Ovary (tissue), 9 donors: ENCODE data around the gene VPS37B. TPM values are rescaled to one million over a fixed set of nuclear protein-coding genes. Genes with fewer than 3 reads are reported as not detected.

Experiments used
- DNase-seq, 5 donors: peaks; one replicate each; pipeline ENCODE4 v3.0.0-alpha.2; 2019 to 2020
- H3K27ac ChIP-seq, 2 donors: fragments of 200-600 bp; one replicate each; pipeline versions ENCODE4 v1.5.1 to v1.8.0; 2019 to 2022
- H3K27me3 ChIP-seq: fragments of 200-600 bp; one replicate; pipeline ENCODE4 v1.8.0; 2022
- H3K36me3 ChIP-seq: fragments of 200-600 bp; sonication (generic); one replicate; pipeline ENCODE4 v1.5.1; 2019
- H3K4me1 ChIP-seq: one replicate; pipeline ENCODE4 v1.8.1; 2013; ENCODE audit warnings: mild to moderate bottlenecking, moderate library complexity; ENCODE audit not compliant: insufficient read depth
- H3K4me3 ChIP-seq: fragments of 200-600 bp; sonication (generic); one replicate; pipeline ENCODE4 v1.5.1; 2017
- H3K9me3 ChIP-seq, 2 donors: fragments of 200-600 bp in 1 of 2; sonication (generic) in 1 of 2; one replicate each; pipeline versions ENCODE4 v1.5.1 to v1.8.1; 2013 to 2019; ENCODE audit warnings: mild to moderate bottlenecking in 1 of 2, moderate library complexity in 1 of 2
- EP300 ChIP-seq: sonication (generic); formaldehyde crosslinking; IDR thresholded peaks from one replicate; pipeline ENCODE4 v1.6.1; 2017; ENCODE audit warnings: antibody characterized with exemption
- POLR2A ChIP-seq: fragments of 450-650 bp; IDR thresholded peaks from one replicate; pipeline ENCODE4 v1.6.1; 2017; ENCODE audit warnings: antibody characterized with exemption, mild to moderate bottlenecking, moderate library complexity
- WGBS, 3 donors: extraction: QIAGEN DNeasy Blood & Tissue Kit in 1 of 3; methylation state at CpG; one replicate each; pipeline versions ENCODE4 v1.1.5 to v1.1.7; 2013 to 2017; 5-methylcytosine and 5-hydroxymethylcytosine counted together
- intact Hi-C, 4 donors: fragments of 100-400 bp; cut with DNase I; formaldehyde crosslinking; loops; one replicate each; pipeline versions ENCODE4 v1.11.0 to v1.15.1; 2022 to 2023
- polyA plus RNA-seq, 2 donors: library from polyadenylated mRNA; stranded (reverse); fragments of 200-250 nt in 1 of 2; fragments of 350-450 nt in 1 of 2; fragmentation: Illumina TruSeq in 1 of 2; extraction: RNeasy Lipid Tissue Mini Kit (QIAGEN cat#74804) in 1 of 2; gene quantifications; one replicate each; pipeline ENCODE4 v1.2.3, GENCODE V29; 2013 to 2014
- total RNA-seq, 7 donors: library from RNA; depleted of rRNA in 2 of 7; stranded (reverse); fragments of >200 nt in 2 of 7; fragmentation: NEBNext Ultra II Directional in 3 of 7; extraction: Animal tissue kit (Norgen Biotek cat#: 25700) in 3 of 7; gene quantifications; one replicate each; pipeline versions ENCODE4 v1.1.0 to v1.2.4, GENCODE V29; 2016 to 2023
- TF ChIP-seq, protein P1 (sequence below), 3 donors: fragments of 450-650 bp in 2 of 3; fragments of 200-600 bp in 1 of 3; IDR thresholded peaks; one replicate each; pipeline versions ENCODE4 v1.5.1 to v1.8.0; 2016 to 2022; ENCODE audit warnings: antibody characterized with exemption in 3 of 3, mild to moderate bottlenecking in 1 of 3
- donor health status: DM: no; HTN: no; CAD: no; lungs with moderate emphysema.
- donor health status: DM: no; HTN: no; CAD: no.
- donor health status: Bipolar disorder and iron deficiency.
- donor health status: DM: yes; HTN: yes; CAD: no.
- donor health status: DM: no; HTN: no; CAD: no.
- donor health status: DM: yes; HTN: yes; CAD: no.

VPS37B gene
- total and polyA plus RNA-seq, 9 donors: 9.5 to 44.3 (median 12.1) TPM

DNA sequence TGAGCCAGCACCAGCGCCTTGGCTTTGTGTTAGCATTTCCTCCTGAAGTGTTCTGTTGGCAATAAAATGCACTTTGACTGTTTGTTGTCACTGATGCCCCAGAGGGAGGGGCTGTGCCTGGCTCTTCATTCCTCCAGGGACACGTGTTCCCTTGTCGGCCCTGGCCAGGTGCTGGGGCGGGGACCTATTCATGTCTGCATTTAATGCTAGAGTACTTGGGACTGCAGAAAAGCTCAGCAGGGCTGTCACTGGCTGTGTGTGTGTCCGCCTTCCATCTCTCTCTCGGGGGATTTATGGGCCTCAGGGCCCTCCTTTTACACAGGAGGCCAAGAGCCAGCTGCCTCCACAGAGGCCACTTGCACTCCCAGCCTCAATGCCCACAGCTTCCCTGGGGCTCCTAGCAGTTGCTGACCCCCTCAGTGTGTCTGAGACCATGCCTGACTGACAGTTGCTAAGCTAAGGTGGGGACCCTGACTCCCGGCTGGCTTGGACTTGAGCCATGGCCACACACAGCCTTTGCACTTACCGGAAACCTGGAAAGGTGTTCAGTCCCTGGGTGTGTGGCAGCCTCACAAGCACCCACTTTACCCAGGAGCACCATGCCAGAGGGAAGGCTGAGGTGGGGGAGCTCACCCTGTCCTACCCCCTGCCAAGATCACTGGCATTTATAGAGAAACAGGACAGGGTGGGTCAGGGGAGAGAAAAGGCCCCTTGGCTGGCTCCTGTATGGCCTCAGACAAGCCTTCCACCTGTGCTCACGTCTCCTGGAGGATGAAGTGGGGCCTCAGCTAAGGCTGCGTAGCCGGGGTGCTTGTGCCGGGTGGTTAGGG, 32.8 kb downstream of the VPS37B start:
- no peak overlapping the region for H3K4me3 ChIP-seq
- intact Hi-C loops: loop anchor here (5.0 to 10.0 kb wide), 5 partner anchors 84 to 382 kb away; partner anchors contain the start of genes MPHOSPH9 (in 1 of the 4) and MTRFR (in 1 of the 4)
- peaks cover 5% of the 10 kb centered on the region for H3K4me1 ChIP-seq

GRCh38 chr12:122862110-122862634, 33.8 kb downstream of the VPS37B start:
- Histone ChIP-seq H3K9me3 (no peaks in the 10 kb centered on the region), H3K27ac (peak overlapping the region; percentile 16 to 71), H3K36me3 (no peaks in the 10 kb centered on the region), H3K4me3 (no peak overlapping the region), H3K4me1 (peaks cover 2% of the 10 kb centered on the region), H3K27me3 (no peaks in the 10 kb centered on the region)
- intact Hi-C loops: loop anchor here (5.0 to 10.0 kb wide), 5 partner anchors 85 to 383 kb away; partner anchors contain the start of genes MPHOSPH9 (in 1 of the 4) and MTRFR (in 1 of the 4)
- TF ChIP-seq, protein P1, sequence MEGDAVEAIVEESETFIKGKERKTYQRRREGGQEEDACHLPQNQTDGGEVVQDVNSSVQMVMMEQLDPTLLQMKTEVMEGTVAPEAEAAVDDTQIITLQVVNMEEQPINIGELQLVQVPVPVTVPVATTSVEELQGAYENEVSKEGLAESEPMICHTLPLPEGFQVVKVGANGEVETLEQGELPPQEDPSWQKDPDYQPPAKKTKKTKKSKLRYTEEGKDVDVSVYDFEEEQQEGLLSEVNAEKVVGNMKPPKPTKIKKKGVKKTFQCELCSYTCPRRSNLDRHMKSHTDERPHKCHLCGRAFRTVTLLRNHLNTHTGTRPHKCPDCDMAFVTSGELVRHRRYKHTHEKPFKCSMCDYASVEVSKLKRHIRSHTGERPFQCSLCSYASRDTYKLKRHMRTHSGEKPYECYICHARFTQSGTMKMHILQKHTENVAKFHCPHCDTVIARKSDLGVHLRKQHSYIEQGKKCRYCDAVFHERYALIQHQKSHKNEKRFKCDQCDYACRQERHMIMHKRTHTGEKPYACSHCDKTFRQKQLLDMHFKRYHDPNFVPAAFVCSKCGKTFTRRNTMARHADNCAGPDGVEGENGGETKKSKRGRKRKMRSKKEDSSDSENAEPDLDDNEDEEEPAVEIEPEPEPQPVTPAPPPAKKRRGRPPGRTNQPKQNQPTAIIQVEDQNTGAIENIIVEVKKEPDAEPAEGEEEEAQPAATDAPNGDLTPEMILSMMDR (IDR thresholded peaks at IDR 0.05): no peak
- TF ChIP-seq POLR2A (no peak), EP300 (no peak)
- 42 to 50% (median 44%) methylated on average over 18 to 20 of the region's 20 CpGs for WGBS, 3 donors
- peak in 3 of 5 donors; percentile 25 to 42 (median 27) for DNase-seq

More for the DNA sequence above, 32.8 kb downstream of the VPS37B start:
- Histone ChIP-seq H3K9me3 (no peaks in the 10 kb centered on the region), H3K36me3 (no peaks in the 10 kb centered on the region), H3K27me3 (no peaks in the 10 kb centered on the region), H3K27ac (peak overlapping the region; percentile 29 to 30)
- WGBS, 3 donors: 64 to 73% (median 65%) methylated on average over 11 to 12 of the region's 12 CpGs
- DNase-seq: peak in 3 of 5 donors; percentile 26 to 36 (median 32)
- no peak for TF ChIP-seq POLR2A
- no peak for TF ChIP-seq EP300
- TF ChIP-seq, protein P1 (IDR thresholded peaks at IDR 0.05): no peak

DNA sequence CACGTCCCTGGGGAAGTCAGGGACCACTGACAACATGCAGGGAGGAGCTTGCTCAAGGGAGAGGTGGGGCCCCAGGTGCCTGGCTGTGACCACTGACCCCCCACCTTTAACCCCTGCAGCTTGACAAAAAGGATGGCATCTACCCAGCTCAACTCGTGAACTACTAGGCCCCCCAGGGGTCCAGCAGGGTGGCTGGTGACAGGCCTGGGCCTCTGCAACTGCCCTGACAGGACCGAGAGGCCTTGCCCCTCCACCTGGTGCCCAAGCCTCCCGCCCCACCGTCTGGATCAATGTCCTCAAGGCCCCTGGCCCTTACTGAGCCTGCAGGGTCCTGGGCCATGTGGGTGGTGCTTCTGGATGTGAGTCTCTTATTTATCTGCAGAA, 34.3 kb downstream of the VPS37B start:
- intact Hi-C loops: loop anchor here (2.0 to 10.0 kb wide), 6 partner anchors 86 to 383 kb away; partner anchors contain the start of genes MPHOSPH9 (in 1 of the 4) and MTRFR (in 1 of the 4)
- H3K27ac ChIP-seq: peak overlapping the region in 1 of 2 donors; percentile 71
- peak in 2 of 5 donors; percentile 32 to 37 for DNase-seq

DNA sequence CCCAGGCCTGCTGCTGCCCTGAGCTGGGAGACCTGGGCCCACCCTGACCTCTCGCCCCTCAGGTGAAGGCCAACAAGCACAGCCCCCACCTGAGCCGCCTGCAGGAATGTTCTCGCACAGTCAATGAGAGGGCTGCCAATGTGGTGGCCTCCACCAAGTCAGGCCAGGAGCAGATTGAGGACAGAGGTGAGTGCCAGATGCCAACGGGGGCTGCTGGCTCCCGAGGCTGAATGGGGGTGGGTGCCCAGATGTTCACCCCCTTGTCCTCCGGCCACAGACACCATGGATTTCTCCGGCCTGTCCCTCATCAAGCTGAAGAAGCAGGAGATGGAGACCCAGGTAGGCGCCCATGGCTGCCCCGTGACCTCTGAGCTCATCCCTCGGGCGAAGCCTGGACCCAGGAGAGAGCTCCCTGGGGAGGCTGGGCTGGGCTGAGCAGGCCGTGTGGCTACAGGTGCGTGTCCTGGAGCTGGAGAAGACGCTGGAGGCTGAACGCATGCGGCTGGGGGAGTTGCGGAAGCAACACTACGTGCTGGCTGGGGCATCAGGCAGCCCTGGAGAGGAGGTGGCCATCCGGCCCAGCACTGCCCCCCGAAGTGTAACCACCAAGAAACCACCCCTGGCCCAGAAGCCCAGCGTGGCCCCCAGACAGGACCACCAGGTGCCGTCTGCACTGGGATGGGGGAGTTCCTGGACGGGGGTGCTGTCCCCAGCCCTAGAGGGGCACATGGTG, 34.9 kb downstream of the VPS37B start:
- TF ChIP-seq, protein P1 (IDR thresholded peaks at IDR 0.05): no peak
- TF ChIP-seq POLR2A: no peak
- TF ChIP-seq EP300: no peak
- Histone ChIP-seq H3K36me3 (no peaks in the 10 kb centered on the region), H3K27me3 (no peaks in the 10 kb centered on the region), H3K4me3 (no peak overlapping the region), H3K9me3 (no peaks in the 10 kb centered on the region), H3K27ac (peak overlapping the region; percentile 29 to 34), H3K4me1 (peaks cover 2% of the 10 kb centered on the region)
- 79 to 83% (median 81%) methylated on average over 19 to 23 of the region's 23 CpGs for WGBS, 3 donors
- no peak for DNase-seq
- intact Hi-C loops: loop anchor here (2.0 to 10.0 kb wide), 6 partner anchors 86 to 384 kb away; partner anchors contain the start of genes MPHOSPH9 (in 1 of the 4) and MTRFR (in 1 of the 4)

More for the DNA sequence above, 34.3 kb downstream of the VPS37B start:
- Histone ChIP-seq H3K9me3 (no peaks in the 10 kb centered on the region), H3K36me3 (no peaks in the 10 kb centered on the region), H3K4me3 (no peak overlapping the region), H3K4me1 (peaks cover 2% of the 10 kb centered on the region), H3K27me3 (no peaks in the 10 kb centered on the region)
- no peak for TF ChIP-seq EP300
- WGBS, 3 donors: 67 to 75% (median 72%) methylated on average over 5 of the region's 5 CpGs
